DMS114 treated with DMSO at 0.1 percent for 48 hours (cell line): ENCODE measurements around the gene ST3GAL4.

Source experiments
- DNase-seq: peaks from one replicate; lab custom pipeline; 2025; ENCODE audit not compliant: unreplicated experiment; lab: John Stamatoyannopoulos, UW

ST3GAL4 gene

GRCh38 chr11:126405374-126405773, 49.9 kb downstream of the ST3GAL4 start:
- DNase-seq = no peak

DNA sequence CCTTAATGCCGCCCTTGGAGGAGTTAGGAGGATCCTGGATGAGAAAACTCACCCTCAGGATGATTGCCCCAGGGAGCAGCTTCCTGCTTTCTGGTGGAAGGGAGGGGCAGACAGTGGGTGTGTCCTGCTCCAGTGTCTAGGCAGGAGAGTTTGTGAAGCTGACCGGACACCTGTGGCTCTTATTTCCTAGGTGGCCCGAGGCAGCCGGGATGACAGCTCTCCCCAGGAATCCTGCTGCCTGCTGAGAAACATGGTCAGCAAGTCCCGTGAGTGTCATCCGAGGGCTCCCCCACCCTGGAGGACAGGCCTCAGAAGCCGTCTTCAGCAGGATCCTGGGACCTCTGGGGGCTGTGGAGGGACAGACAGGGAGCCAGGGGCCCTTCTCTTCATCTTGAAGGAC, 50.4 kb downstream of the ST3GAL4 start:
- DNase-seq = no peak

- DNase-seq = no peak
Measured at GRCh38 chr11:126406368-126406767, 50.9 kb downstream of the ST3GAL4 start.

- DNase-seq = no peak
Measured at GRCh38 chr11:126407101-126407521, 51.6 kb downstream of the ST3GAL4 start.

- DNase-seq = no peak
Measured at GRCh38 chr11:126407682-126408288, 52.3 kb downstream of the ST3GAL4 start.

GRCh38 chr11:126408496-126408895, 53.0 kb downstream of the ST3GAL4 start:
- DNase-seq = no peak

- DNase-seq = no peak
Measured at GRCh38 chr11:126408901-126409619, 53.6 kb downstream of the ST3GAL4 start.

GRCh38 chr11:126409620-126409985, 54.1 kb downstream of the ST3GAL4 start:
- DNase-seq = no peak

DNA sequence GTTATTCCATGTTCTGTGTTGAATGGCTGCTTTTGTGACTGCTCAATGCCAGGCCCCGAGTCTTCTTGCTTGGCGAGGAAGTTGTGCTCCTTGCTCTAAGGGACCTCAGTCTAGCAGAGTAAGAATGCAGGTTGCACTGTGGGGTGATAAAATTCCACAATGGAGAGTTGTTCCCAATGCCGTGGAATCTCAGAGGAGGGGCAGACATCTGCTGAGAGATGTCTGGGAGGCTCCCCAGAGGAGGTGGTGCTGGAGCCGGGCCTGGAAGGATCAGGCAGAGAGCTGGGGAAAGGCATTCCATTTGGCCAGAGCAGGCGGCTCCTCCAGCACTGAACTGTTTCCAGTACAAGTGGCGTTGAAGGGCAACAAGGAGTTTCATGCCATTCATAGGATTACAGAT, 55.2 kb downstream of the ST3GAL4 start:
- no peak for DNase-seq

DNA sequence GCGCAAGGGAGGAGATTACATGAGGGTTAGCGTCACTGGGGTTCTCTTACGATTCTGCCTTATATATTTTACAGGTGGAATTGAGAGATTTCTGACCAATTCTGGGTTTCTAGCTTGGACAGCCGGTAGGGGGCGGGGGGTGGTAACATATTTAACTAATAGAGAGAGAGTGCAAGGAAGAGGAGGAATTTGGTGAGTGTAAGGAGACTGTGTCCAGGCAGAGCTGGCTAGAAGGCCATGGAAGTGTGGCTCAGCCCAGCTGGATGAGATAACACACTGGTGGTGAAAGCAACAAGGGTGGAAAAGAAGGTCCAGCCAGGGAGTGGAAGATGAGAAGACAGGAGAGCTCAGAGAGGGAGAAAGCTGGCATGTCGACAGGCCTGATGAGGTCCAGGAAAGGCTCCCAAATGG, 56.5 kb downstream of the ST3GAL4 start:
- no peak for DNase-seq

GRCh38 chr11:126413426-126413825, 57.9 kb downstream of the ST3GAL4 start:
- DNase-seq = no peak

DNA sequence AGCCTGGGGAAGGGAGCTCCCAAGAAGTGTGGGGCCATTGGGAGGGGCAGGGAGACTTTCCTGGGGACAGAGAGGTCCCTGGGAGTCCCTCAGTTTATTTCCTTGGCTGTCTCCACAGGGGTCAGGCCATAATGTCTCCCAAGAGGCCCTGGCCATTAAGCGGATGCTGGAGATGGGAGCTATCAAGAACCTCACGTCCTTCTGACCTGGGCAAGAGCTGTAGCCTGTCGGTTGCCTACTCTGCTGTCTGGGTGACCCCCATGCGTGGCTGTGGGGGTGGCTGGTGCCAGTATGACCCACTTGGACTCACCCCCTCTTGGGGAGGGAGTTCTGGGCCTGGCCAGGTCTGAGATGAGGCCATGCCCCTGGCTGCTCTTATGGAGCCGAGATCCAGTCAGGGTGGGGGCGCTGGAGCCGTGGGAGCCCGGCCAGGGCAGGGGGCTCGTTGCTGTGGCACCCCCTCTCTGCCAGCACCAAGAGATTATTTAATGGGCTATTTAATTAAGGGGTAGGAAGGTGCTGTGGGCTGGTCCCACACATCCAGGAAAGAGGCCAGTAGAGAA, 58.4 kb downstream of the ST3GAL4 start:
- DNase-seq = no peak

- DNase-seq = no peak
Measured at GRCh38 chr11:126414615-126415014, 59.1 kb downstream of the ST3GAL4 start.

- DNase-seq = no peak
Measured at GRCh38 chr11:126415128-126415527, 59.6 kb downstream of the ST3GAL4 start.

DNA sequence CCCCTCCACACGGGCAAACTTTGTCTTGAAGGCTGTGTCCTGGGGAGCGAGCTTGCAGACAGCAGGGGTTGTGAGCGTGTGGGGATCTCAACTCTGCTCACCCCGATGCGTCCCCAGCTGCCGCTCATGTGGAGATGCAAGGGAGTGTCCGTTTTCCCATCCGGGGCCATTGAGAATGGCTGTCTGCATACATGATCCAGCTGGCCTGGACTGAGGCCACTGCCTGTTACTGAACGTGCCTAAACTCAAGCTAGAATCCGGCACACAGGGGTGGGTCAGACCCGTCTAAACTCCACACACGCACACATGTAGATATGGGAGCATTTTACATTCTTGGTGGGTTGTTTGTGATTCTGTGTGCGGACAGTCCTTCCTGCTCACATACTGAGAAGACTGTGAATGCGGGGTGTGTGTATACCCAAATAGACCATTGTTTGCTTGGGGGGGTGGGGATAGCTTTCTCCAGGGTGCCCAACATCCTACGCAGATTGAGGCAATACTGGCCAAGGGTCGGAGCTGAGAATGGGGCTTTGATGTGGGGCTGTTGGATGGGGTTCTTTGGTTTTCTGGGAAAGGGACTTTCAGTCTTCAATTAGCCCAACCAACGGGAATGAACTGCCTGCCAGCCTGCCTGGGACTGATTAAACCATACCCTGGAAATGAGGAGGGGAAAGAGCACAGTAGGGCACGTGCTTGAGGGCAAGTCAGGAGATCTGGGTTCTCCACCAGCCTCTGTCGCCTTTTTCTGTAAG, 60.4 kb downstream of the ST3GAL4 start:
- no peak for DNase-seq

DNA sequence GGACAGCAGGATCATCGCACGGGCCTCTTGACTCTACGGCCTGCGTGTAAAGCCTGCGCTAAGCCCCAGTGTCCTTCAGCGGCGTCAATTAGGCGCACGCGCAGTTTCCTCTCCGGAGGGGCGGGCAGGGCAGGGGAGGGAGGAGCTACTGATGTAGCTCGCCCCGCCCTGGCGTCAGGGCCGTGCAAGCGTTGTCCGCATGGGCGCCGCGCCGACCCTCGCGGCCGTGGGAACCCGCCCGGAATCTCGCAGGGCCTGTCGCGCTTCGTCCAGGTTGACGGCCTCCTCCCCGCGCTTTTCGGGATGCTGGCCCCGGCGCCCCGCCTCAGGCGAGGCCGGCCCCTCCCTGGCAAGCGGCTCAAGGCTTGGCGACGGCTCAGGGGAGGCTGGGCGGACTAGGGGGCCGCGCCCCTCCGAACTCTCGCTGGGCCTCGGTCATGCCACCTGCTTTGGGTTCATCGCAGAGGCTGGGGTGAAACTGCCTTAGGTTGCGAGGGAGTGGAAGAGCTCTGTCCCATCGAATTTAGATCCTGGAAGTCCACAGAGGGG, 61.1 kb downstream of the ST3GAL4 start:
- DNase-seq = peak; percentile 30

DNA sequence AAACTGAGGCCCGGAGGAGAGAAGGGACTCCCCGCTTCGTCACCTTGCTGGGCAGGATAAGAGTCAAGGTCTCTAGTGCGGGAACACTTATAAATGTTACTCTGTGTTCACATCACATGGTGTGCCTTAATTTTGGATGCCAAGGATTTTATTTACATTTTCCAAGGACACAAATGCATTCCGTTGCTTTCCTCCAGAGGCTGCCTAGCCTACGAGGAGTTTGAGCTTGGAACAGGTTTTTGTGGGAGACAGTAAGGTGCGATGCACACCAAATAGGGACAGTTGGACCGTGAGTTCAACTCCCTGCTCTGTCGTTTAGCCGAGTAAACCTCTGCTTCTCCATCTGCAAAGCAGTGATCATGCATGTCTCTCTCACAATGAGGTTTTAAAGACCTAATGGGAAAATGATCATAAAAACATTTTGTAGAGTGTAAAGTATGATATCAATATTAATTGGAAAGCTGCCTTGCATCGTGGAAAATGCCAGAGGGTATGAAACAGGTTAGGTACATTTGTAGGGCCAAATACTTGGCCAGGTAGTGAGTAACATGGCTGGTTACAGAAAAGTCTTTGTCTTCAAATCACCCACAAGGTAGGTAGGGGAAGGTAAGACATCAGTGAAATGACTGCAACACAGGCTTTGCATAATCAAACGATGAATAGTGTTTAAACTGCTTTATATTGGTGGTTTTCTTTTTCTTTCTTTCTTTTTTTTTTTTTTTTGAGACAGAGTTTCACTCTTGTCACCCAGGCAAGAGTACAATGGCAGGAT, 61.8 kb downstream of the ST3GAL4 start:
- DNase-seq = no peak

DNA sequence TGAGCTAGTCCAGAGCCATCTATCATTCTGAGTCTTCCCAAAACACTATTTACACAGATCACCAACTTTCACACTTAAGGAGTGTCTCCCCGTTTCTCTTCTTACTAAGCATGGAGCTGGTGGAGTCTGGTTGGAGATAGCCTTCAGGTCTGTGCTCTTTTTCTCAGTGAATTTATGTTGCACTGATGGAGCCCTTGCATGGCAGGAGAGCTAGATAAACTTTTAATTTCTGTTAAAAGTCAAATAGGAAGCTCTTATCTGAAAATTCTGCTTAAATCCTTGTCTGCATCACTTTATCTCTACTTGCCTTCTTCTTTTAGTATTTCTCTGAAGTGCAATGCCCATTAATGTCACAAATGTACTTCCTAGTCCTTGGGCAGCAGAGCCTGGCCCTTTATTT, 63.4 kb downstream of the ST3GAL4 start:
- no peak for DNase-seq

DNA sequence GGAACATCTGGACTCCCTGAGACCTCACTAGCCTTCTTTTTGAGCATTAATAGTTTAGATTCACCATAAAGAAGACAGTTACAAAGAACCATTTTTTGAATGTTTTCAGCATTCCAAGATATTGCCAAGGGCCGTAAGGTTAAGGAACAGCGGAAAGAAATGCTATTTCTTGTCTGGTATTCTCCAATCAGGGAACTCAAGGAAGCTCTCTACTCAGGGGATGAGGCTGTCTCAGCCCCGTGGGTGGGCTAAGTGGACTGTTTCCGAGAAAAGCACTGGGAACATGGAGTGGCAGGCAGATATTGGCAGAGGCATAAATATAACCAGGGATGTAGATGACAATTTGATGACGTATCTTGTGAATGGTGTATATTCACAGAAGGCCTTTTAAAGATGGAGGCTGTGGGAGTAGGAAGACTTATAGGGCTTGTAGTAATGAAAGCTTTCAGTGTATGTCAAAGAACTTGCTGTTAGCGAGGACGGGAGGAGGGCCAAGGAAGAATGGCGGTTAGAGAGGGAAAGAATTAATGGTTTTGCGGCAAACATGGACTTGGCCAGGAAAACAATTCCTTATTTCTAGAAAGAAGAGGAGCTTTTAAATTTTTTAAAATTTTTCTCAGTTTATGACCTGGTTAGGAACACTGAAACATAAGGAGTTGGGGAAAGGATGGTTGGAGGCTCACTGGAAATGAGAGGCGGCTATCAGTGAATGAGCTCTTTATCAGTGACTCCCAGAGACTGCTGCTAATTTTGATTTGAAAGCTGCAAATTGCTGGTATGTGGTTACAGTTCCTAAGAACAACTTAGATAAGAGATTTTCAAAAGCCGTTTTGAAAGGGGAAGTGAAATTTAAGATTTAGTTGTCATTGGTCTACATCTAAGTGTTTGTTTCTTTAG, 64.6 kb downstream of the ST3GAL4 start:
- DNase-seq = no peak
